NCI-H524 treated with DMSO at 0.1 percent for 48 hours (cell line): ENCODE data around the gene DNER.
"Not testable (repeated sequence)": the region's sequence is repeated elsewhere in the genome, so short reads cannot be mapped to it uniquely, and the experiment has no call there.

Experiments used
- DNase-seq: peaks from one replicate; lab custom pipeline; 2025; lab: John Stamatoyannopoulos, UW

DNER gene

DNA sequence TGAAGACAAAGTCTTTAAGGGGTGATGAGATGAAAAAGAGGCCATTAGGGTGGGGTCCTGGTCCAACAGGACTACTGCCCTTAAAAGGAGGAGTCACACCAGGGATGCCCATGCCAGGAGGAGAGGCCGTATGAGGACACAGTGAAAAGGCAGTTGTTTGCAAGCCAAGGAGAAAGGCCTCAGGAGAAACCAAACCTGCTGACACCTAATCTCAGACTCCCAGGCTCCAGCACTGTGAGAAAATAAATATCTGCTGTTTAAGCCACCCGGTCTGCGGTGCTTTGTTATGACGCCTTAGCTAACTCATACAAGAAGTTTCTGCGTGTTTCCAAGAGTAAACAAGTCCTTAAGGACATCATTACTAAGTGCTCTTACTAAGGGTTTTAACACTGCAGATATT, 93.6 kb downstream of the DNER start:
- no peak for DNase-seq

DNA sequence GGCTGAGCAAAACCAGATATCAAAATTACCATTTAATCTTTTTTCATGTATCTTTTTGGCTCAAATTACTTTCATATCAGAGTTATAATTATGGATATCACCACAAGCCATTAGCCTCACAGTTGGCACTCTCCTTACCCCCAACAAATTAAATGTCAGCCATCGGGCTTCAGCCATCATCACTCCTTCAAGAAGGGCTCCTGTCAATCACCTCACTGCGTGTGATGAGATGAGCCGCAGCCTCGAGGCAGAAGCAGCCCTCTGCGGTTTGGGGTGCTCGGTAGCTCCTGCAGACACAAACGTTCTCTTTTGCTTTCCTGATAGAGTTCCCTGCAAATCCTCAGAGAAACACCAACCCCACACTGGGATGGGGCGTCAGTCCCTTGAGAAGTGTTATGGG, 94.1 kb downstream of the DNER start:
- no peak for DNase-seq

- DNase-seq, result no peak
These were observed 97.9 kb downstream of the DNER start for GRCh38 chr2:229616433-229616832.

GRCh38 chr2:229614021-229614420, 100.3 kb downstream of the DNER start:
- not testable (repeated sequence) for DNase-seq

- DNase-seq, result no peak
These were observed 101.9 kb downstream of the DNER start for GRCh38 chr2:229612384-229612971.

- DNase-seq, result no peak
These were observed 103.0 kb downstream of the DNER start for GRCh38 chr2:229611360-229611759.

GRCh38 chr2:229610872-229611271, 103.5 kb downstream of the DNER start:
- DNase-seq, result no peak

DNA sequence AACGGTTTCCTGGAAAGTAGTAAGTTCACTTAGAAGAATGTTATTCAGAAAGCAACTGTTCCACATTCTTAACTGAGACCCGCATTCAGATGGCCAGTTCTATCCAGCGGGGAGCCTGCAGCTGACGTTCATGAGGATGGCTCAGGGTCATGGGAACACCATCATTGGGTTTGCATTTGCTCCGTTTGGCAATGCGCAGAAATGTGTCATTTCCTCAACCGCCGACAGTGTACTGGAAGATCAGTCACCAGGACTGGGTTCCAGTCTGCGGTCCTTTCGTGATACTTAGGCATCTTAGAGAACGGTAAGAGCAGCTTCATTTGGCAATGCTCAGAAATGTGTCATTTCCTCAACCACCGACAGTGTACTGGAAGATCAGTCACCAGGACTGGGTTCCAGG, 104.0 kb downstream of the DNER start:
- no peak for DNase-seq

DNA sequence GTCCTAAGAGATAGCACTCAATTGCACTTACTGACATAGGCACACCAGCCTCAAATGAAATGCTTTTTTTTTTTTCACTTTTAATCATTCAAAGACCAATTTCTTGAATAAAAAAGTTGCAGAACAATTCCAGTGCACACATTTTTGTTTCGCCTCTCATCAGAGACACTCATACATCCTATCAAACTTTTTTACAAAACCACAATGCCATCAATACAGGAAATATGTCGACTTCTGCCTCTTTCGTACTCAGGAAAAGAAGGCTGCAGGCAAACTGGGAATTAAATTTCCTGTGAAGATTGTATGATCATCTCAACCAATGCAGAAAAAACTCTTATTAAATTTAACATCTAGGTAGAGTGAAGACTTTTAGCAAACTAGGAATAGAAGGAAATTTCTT, 112.4 kb downstream of the DNER start:
- no peak for DNase-seq

GRCh38 chr2:229601396-229601795, 113.0 kb downstream of the DNER start:
- no peak for DNase-seq

- DNase-seq, result no peak
These were observed 116.1 kb downstream of the DNER start for GRCh38 chr2:229598227-229598626.

DNA sequence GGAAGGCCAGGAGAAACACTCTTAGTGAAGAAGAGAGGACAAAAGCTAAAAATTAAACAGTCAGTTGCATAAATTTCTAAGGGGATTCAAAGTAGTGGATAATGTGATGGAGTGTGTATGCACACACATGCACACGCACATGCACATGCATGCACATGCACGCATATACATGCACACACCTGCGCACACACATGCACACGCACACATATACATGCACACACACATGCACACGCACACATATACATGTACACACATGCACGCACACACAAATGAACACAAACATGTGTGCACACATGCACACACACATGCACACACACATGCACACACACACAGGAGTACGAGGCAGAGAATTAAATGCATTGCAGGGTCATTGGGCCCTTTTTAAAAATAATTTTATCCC, 117.6 kb downstream of the DNER start:
- no peak for DNase-seq

- no peak for DNase-seq
These were observed 122.7 kb downstream of the DNER start for GRCh38 chr2:229591611-229592010.

DNA sequence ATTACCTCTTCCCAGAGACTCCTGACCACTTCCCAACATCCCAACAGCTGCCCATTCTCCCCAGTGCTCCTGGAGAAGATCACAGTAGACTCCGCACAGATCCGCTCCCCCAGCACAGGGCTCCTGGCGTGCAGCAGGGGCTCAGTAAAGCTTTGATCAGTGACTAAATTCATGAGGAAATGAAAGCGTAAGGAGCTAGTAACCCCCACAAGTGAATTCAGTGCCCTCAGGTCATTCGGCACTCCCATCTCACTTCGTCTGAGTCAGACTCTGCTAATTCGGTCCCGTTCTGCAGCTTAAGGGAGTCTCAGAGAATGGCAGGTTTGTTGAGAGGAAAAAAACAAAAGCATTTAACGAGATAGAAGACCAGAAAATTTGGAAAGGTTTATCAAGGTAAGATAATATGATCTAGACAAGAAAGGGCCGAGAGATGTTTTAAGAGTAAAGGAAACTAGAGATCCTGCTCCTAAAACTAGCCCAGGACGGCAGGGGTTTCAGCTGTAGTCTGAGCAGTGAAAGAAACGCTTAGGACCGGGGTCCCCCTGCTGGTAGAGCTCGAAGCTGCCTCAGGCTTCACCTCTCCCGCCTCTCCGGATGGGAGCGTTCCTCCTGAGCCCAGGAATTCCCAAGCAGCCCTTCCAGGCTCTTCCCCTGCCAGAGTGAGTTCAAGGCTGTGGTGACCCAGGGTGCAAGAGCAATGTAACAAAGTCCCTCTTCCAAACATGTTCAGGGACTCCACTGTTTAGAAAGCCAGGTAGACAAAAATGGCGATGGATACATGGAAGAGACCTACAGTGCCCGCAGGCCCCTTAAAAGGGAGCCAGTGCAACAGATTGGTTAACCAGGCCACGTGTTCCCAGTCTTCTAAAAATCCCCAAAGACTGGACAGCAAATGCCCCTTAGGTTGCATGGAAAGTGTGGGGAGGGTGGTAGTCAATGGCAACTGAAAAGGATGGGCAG, 127.3 kb downstream of the DNER start:
- DNase-seq, result peak; percentile 5

GRCh38 chr2:229586012-229586411, 128.3 kb downstream of the DNER start:
- DNase-seq, result no peak

DNA sequence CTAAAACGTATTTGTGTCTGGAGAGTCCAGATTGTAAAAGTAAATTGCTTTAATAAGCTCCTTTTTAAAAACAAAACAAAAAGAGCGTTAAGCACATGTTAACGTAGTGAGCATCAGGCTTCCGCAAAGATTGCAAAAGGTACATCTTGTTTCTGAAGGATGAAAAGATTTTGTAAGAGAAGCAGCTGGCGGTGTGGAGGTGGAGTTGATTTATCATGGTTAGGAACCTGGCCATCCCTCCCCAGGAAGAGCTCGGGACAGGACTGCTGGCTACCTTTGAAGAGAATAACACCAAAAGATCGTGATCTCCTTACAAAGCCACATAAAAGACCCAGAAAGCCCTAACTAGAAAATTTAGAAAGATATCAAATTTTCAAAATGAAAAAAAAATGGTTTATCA, 132.2 kb downstream of the DNER start:
- DNase-seq, result no peak

- DNase-seq, result no peak
These were observed 136.1 kb downstream of the DNER start for GRCh38 chr2:229578052-229578846.

GRCh38 chr2:229575569-229576315, 138.6 kb downstream of the DNER start:
- no peak for DNase-seq

DNA sequence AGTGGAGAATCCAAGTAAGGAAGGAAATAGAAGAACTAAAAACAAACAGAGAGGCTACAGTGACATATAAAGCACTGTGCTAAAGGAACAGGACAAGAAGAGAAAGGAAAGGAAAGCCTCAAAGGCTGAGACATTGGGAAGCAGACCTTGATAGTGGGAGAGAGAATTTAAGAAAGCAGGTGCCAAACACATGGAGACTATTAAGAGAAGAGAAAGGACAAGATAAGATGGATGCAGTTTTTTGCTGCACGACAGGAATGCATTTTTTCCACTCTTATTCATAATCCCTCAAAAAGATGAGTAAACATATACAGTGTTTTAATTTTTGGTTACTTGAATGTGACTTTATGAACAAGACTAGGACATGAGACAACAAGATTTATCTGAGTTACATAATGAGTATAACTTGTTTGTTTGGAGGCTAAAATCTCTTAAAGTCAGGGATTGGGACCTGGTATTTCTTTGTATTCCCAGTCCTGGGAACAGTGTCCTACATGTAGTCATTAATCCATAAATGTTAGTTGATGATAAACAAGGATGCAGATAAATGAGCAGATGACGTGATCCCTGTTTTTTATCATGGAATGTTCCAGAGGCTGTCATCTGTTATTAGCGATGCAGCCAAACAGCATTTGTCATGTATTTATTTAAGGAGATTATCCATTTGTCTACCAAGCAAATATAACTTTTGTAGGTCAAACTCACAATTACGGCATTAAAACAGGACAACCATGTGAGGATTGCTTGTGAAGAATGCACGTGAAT, 141.7 kb downstream of the DNER start:
- no peak for DNase-seq

DNA sequence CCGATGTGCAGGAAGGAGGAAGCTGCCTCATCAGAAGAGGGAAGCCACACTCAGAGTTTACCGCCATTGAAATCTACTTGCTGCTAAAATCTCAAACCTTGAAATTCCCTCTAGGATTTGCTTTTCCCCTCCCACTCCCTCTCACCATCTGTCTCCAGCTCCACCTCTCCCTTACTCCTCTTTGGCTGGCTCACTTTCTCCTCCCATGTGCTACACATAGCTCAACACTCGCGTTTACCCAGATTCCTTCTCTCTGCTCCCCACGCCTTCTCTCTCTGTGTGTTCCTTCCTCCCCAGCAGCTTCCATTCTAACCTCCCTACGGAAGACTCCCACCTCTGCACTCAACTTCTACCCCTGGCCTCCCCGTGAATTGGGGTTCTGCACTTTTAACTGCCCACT, 143.1 kb downstream of the DNER start:
- DNase-seq, result peak; percentile 15

DNA sequence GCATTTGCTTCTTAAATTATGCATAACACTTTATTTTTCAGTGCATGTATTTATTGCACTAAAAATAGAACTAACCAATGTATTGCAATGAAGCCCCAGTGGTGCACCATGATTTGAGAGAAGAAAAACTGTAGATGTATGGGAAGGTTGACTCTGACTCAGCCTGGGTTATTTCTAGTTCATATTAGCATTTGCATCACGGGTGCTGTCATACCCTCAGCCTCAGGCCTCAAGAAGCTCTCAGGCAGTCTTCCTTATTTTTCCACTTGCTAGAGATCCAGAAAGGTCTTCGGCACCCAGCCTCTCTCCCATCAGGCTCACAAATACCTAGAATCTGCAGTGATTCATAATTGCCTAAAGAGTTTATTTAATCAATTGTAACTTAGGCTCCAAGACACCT, 148.0 kb downstream of the DNER start:
- DNase-seq, result no peak
